IMR-90 (cell line): Measurements from ENCODE around the gene DLGAP4.

Experiments used
- BHLHE40 ChIP-seq: fragments of 150-350 bp; IDR thresholded peaks from 2 replicates; pipeline ENCODE4 v1.6.1; 2016; ENCODE audit warnings: mild to moderate bottlenecking, low read depth, low read length
- CEBPB ChIP-seq: IDR thresholded peaks from 2 replicates; pipeline ENCODE4 v1.6.1; 2012; ENCODE audit warnings: low read depth, low read length, improper control_type of control experiment
- CHD1 ChIP-seq: IDR thresholded peaks from 2 replicates; pipeline ENCODE4 v1.6.1; 2012; ENCODE audit warnings: low read depth, low read length, improper control_type of control experiment
- CTCF ChIP-seq: conservative IDR thresholded peaks from 2 replicates; pipeline ENCODE4 v1.5.1; 2012; ENCODE audit warnings: mild to moderate bottlenecking, low read depth, low read length, improper control_type of control experiment
- MAFK ChIP-seq: IDR thresholded peaks from 2 replicates; pipeline ENCODE4 v1.6.1; 2012; ENCODE audit warnings: low read depth, low read length, improper control_type of control experiment
- MAZ ChIP-seq: IDR thresholded peaks from 2 replicates; pipeline ENCODE4 v1.6.1; 2012; ENCODE audit warnings: low read depth, mild to moderate bottlenecking, low read length, improper control_type of control experiment, moderate library complexity, borderline replicate concordance
- MXI1 ChIP-seq: IDR thresholded peaks from 2 replicates; pipeline ENCODE4 v1.6.1; 2012; ENCODE audit warnings: low read depth, mild to moderate bottlenecking, low read length, moderate library complexity, borderline replicate concordance
- POLR2A ChIP-seq: IDR thresholded peaks from 2 replicates; pipeline ENCODE4 v1.6.1; 2012; ENCODE audit warnings: mild to moderate bottlenecking, low read depth, low read length
- RAD21 ChIP-seq: IDR thresholded peaks from 2 replicates; pipeline ENCODE4 v1.6.1; 2012; ENCODE audit warnings: low read length, improper control_type of control experiment
- RFX5 ChIP-seq: IDR thresholded peaks from 2 replicates; pipeline ENCODE4 v1.8.0; 2012; ENCODE audit warnings: low read depth, mild to moderate bottlenecking, low read length, moderate library complexity
- SMC3 ChIP-seq: fragments of 150-350 bp; IDR thresholded peaks from 2 replicates; pipeline ENCODE4 v1.6.1; 2016; ENCODE audit warnings: low read depth, mild to moderate bottlenecking, antibody characterized with exemption, low read length, moderate library complexity
- USF2 ChIP-seq: fragments of 150-350 bp; IDR thresholded peaks from 2 replicates; pipeline ENCODE4 v1.6.1; 2017; ENCODE audit warnings: mild to moderate bottlenecking, antibody characterized with exemption, low read length, low read depth

- no peak for TF ChIP-seq POLR2A
- no peak for TF ChIP-seq BHLHE40
- no peak for TF ChIP-seq CTCF
- no peak for TF ChIP-seq MAFK
- TF ChIP-seq USF2 = no peak
- no peak for TF ChIP-seq RFX5
- TF ChIP-seq MXI1 = no peak
- TF ChIP-seq RAD21 = no peak
- no peak for TF ChIP-seq CEBPB
- TF ChIP-seq MAZ = no peak
- TF ChIP-seq SMC3 = no peak
- TF ChIP-seq CHD1 = no peak
These were observed 96.6 kb downstream of the DLGAP4 start for GRCh38 chr20:36402708-36403107.
